Hepatocyte (in vitro differentiated cells): ENCODE results near the gene PID1.

Source experiments
- CTCF ChIP-seq: fragments of 200-600 bp; sonication (generic); IDR thresholded peaks from 2 replicates; pipeline ENCODE4 v1.5.1; 2016; ENCODE audit warnings: antibody characterized with exemption, mild to moderate bottlenecking; ENCODE audit not compliant: poor library complexity
- EZH2 ChIP-seq: fragments of 200-600 bp; sonication (generic); IDR thresholded peaks from 2 replicates; pipeline ENCODE4 v1.6.1; 2016; ENCODE audit warnings: antibody characterized with exemption, mild to moderate bottlenecking, borderline replicate concordance
- EZH2phosphoT487 ChIP-seq: fragments of 200-600 bp; sonication (generic); IDR thresholded peaks from one replicate; pipeline ENCODE4 v1.6.1; 2018; ENCODE audit warnings: antibody characterized with exemption, mild to moderate bottlenecking, low read depth, moderate library complexity; ENCODE audit not compliant: unreplicated experiment, severe bottlenecking

GRCh38 chr2:229118336-229118735 lies 152.8 kb downstream of the PID1 start:
- TF ChIP-seq CTCF, result no peak
- no peak for TF ChIP-seq EZH2phosphoT487
- TF ChIP-seq EZH2, result no peak
